Gastrocnemius medialis (tissue), 4 donors: ENCODE results near the gene AFP. TPM values are rescaled to one million over a fixed set of nuclear protein-coding genes. Genes with fewer than 3 reads are reported as not detected.

Experiments used
- ATAC-seq, 2 donors: fragments of 150-250 bp; one replicate each; pipeline ENCODE4 v1.9.1; 2016
- DNase-seq, 2 donors: peaks; one replicate each; pipeline ENCODE4 v3.0.0-alpha.2; 2019
- H3K27ac ChIP-seq, 4 donors: fragments of 200-600 bp; sonication (generic); 1 replicate in 1 of 4; 2 replicates in 3 of 4; pipeline ENCODE4 v1.5.1; 2016 to 2018; ENCODE audit warnings: mild to moderate bottlenecking in 2 of 4, moderate library complexity in 1 of 4
- H3K27me3 ChIP-seq, 3 donors: fragments of 200-600 bp; sonication (generic) in 2 of 3; 1 replicate in 1 of 3; 2 replicates in 2 of 3; pipeline versions ENCODE4 v1.5.1 to v1.6.0; 2016 to 2019; ENCODE audit warnings: mild to moderate bottlenecking in 1 of 3, moderate library complexity in 1 of 3
- H3K36me3 ChIP-seq, 2 donors: fragments of 200-600 bp; sonication (generic) in 1 of 2; one replicate each; pipeline ENCODE4 v1.5.1; 2017 to 2018
- H3K4me1 ChIP-seq, 2 donors: fragments of 200-600 bp; sonication (generic) in 1 of 2; one replicate each; pipeline ENCODE4 v1.5.1; 2016 to 2017; ENCODE audit warnings: mild to moderate bottlenecking in 2 of 2
- H3K4me3 ChIP-seq, 4 donors: fragments of 200-600 bp; sonication (generic) in 3 of 4; 1 replicate in 1 of 4; 2 replicates in 3 of 4; pipeline ENCODE4 v1.5.1; 2016 to 2019; ENCODE audit warnings: mild to moderate bottlenecking in 2 of 4
- H3K9me3 ChIP-seq, 3 donors: fragments of 200-600 bp; sonication (generic) in 2 of 3; 1 replicate in 1 of 3; 2 replicates in 2 of 3; pipeline ENCODE4 v1.5.1; 2016 to 2019
- POLR2A ChIP-seq, 2 donors: fragments of 450-650 bp; IDR thresholded peaks; one replicate each; pipeline ENCODE4 v1.6.1; 2017; ENCODE audit warnings: antibody characterized with exemption in 2 of 2, mild to moderate bottlenecking in 2 of 2, moderate library complexity in 2 of 2
- in situ Hi-C, 4 donors: fragments of 200-750 bp; cut with MboI; loops; one replicate each; pipeline versions ENCODE4 v1.15.0 to v1.8.0; 2017; ENCODE audit warnings: low sequenced_read_pairs in 4 of 4
- intact Hi-C: fragments of 100-400 bp; cut with DNase I; formaldehyde crosslinking; loops from one replicate; pipeline ENCODE4 v1.15.1; 2023; ENCODE audit warnings: low total_unique reads
- total RNA-seq, 4 donors: library from RNA; depleted of rRNA; stranded (reverse); fragments of >200 nt; gene quantifications; one replicate each; pipeline versions ENCODE4 v1.1.0 to v1.2.3, GENCODE V29; 2016
- TF ChIP-seq, protein P1 (sequence below), 5 experiments: fragments of 450-650 bp in 3 of 5; fragments of 200-600 bp in 2 of 5; sonication (generic) in 2 of 5; IDR thresholded peaks in 4 of 5; conservative IDR thresholded peaks in 1 of 5; 1 replicate in 4 of 5; 2 replicates in 1 of 5; pipeline ENCODE4 v1.5.1; 2016 to 2019; ENCODE audit warnings: antibody characterized with exemption in 5 of 5, mild to moderate bottlenecking in 3 of 5, moderate library complexity in 3 of 5

Gene AFP
- total RNA-seq, 4 donors from 2014 or later, result not detected

DNA sequence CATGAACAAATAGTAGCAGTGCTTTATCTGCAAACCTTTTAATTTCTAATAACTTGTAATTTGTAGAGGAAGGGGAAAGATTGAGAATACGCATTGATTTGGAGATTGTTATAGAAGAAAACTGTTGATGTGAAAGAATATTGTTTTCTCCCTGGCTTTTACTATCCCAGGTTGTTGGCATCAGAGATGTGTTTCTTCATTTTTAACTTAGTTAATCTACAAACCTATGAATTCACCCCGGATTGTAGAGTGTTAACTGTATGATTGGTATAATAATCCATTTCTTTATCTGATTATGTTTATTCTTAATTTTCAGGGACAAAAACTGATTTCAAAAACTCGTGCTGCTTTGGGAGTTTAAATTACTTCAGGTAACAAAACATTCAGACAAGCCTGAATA lies 18.9 kb downstream of the AFP start:
- no peak for ATAC-seq
- intact Hi-C loops, result no loop called here

DNA sequence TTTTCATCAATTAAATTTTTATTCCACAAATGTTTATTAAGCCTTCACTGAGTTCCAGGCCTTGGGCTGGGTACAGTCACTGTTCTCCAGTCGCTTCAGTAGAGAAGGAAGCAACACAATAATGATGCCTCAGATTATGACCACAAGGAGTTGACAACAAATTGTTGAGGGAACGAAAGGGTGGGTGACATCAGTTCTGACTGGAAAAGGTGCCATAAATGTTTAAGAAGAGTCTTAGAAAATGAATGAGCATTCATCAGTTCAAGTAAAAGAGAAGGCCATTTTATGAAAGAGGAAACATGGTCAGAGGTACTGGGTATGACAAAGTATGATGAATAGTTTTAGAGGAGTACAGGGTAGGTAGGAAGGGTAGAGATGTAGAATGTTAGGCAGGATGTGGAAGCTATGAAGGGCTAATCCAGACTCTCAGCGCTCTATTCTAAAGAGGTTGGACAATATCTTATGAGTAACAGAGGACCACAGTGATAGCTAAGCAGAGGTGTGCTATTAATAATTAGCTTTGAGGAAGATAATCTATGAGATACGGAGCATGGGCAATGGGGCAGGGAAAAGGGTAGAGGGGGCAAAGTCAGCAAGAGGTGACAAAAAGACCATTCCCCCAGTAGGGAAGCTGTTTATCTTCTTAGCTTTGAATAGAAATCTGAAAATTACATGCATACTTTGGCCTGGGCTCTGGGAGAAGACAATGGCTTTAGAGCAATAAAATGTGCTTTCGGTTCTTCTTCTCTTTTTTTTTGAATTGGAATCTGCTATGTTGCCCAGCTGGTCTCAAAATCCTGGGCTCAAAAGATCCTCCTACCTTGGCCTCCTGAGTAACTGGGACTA lies 20.4 kb downstream of the AFP start:
- Histone ChIP-seq H3K27me3 (no peaks in the 10 kb centered on the region), H3K36me3 (no peaks in the 10 kb centered on the region), H3K9me3 (no peaks in the 10 kb centered on the region), H3K4me3 (no peak overlapping the region), H3K27ac (no peak overlapping the region), H3K4me1 (no peaks in the 10 kb centered on the region)
- no peak for ATAC-seq
- TF ChIP-seq, protein P1, sequence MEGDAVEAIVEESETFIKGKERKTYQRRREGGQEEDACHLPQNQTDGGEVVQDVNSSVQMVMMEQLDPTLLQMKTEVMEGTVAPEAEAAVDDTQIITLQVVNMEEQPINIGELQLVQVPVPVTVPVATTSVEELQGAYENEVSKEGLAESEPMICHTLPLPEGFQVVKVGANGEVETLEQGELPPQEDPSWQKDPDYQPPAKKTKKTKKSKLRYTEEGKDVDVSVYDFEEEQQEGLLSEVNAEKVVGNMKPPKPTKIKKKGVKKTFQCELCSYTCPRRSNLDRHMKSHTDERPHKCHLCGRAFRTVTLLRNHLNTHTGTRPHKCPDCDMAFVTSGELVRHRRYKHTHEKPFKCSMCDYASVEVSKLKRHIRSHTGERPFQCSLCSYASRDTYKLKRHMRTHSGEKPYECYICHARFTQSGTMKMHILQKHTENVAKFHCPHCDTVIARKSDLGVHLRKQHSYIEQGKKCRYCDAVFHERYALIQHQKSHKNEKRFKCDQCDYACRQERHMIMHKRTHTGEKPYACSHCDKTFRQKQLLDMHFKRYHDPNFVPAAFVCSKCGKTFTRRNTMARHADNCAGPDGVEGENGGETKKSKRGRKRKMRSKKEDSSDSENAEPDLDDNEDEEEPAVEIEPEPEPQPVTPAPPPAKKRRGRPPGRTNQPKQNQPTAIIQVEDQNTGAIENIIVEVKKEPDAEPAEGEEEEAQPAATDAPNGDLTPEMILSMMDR (IDR thresholded peaks at IDR 0.05 in 4 of 5, conservative IDR thresholded peaks at IDR 0.05 in 1 of 5), result no peak
- TF ChIP-seq POLR2A (IDR thresholded peaks at IDR 0.05), result no peak
- in situ Hi-C loops (no loop called here), intact Hi-C loops (no loop called here)
- no peak for DNase-seq

More for the DNA sequence above, 18.9 kb downstream of the AFP start:
- TF ChIP-seq POLR2A (IDR thresholded peaks at IDR 0.05), result no peak
- TF ChIP-seq, protein P1 (IDR thresholded peaks at IDR 0.05 in 4 of 5, conservative IDR thresholded peaks at IDR 0.05 in 1 of 5), result no peak
- no peak for DNase-seq
- in situ Hi-C loops, result no loop called here
- no peaks in the 10 kb centered on the region for H3K9me3 ChIP-seq
- no peaks in the 10 kb centered on the region for H3K36me3 ChIP-seq
- H3K4me3 ChIP-seq, result no peak overlapping the region
- no peak overlapping the region for H3K27ac ChIP-seq
- H3K27me3 ChIP-seq, result no peaks in the 10 kb centered on the region
- H3K4me1 ChIP-seq, result no peaks in the 10 kb centered on the region

DNA sequence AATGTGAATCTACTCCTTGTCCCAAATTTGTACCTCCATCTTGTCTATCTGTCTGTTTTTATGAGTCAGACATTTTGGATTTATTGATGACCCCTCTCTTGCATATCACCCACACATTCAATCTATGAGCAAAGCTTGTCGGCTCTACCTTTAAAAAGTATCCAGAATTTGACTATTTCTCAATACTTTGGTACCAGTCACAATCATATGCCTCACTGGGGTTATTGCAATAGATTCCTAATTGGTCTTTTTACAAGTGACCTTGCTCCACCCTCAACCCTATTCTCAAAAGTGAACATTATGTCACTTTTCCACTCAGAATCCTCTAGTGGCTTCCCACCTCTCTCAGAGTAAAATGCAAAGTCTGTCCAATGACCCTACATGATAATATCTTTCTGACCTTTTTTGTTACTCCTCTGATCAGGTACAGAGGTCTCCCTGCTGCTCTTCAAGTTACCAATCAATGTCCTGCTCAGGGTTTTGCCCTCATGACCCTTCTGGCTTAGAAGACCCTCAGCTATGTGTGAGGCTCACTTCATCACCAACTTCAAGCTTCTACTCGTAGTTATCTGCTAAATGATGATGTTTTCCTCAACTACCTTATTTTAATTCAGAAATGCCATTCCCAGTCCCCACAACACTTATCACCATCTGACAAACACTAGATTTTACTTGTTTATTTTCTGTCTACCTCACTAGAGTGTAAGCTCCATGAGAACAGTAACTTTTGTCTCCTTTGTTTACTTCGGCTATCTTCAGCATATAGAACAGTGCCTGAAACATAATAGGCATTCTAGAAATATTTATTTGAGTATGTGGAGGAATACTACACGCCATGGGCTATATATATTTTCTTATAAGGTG lies 22.4 kb downstream of the AFP start:
- no peaks in the 10 kb centered on the region for H3K4me1 ChIP-seq
- no peak for DNase-seq
- in situ Hi-C loops (no loop called here), intact Hi-C loops (no loop called here)
- TF ChIP-seq POLR2A (IDR thresholded peaks at IDR 0.05), result no peak
- TF ChIP-seq, protein P1 (IDR thresholded peaks at IDR 0.05 in 4 of 5, conservative IDR thresholded peaks at IDR 0.05 in 1 of 5), result no peak
- H3K27me3 ChIP-seq, result no peaks in the 10 kb centered on the region
- no peaks in the 10 kb centered on the region for H3K9me3 ChIP-seq
- no peaks in the 10 kb centered on the region for H3K36me3 ChIP-seq
- ATAC-seq, result no peak
- no peak overlapping the region for H3K4me3 ChIP-seq
- no peak overlapping the region for H3K27ac ChIP-seq

DNA sequence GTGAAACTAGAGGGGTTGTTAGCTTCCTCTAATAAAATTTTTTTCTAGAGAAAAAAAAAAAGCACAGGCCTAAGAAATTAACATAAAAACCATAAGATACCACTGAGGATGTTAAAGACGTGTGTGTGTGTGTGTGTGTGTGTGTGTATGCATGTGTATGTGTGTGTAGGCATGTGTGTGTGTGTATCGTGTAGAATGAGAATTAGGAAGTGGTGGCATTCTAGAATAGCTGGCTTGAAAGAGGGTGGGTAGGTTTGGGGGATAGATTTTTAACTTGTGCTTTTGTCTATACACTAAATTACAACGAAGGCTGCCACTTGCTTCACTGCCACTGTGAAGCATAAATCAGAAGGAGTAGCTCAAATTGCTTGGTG lies 23.0 kb downstream of the AFP start:
- no peaks in the 10 kb centered on the region for H3K4me1 ChIP-seq
- H3K9me3 ChIP-seq, result no peaks in the 10 kb centered on the region
- intact Hi-C loops, result no loop called here
- H3K27me3 ChIP-seq, result no peaks in the 10 kb centered on the region
- TF ChIP-seq POLR2A (IDR thresholded peaks at IDR 0.05), result no peak
- TF ChIP-seq, protein P1 (IDR thresholded peaks at IDR 0.05 in 4 of 5, conservative IDR thresholded peaks at IDR 0.05 in 1 of 5), result no peak
- DNase-seq, result no peak
- H3K36me3 ChIP-seq, result no peaks in the 10 kb centered on the region
- ATAC-seq, result no peak
- H3K27ac ChIP-seq, result no peak overlapping the region
- in situ Hi-C loops, result no loop called here
- H3K4me3 ChIP-seq, result no peak overlapping the region
